ENCODE measurements around the gene MRS2. TPM values are rescaled to one million over a fixed set of nuclear protein-coding genes. Genes with fewer than 3 reads are reported as not detected.

The MRS2 gene
- total and polyA plus RNA-seq, 8 donors, result 8.4 to 45.2 (median 25.9) TPM

DNA sequence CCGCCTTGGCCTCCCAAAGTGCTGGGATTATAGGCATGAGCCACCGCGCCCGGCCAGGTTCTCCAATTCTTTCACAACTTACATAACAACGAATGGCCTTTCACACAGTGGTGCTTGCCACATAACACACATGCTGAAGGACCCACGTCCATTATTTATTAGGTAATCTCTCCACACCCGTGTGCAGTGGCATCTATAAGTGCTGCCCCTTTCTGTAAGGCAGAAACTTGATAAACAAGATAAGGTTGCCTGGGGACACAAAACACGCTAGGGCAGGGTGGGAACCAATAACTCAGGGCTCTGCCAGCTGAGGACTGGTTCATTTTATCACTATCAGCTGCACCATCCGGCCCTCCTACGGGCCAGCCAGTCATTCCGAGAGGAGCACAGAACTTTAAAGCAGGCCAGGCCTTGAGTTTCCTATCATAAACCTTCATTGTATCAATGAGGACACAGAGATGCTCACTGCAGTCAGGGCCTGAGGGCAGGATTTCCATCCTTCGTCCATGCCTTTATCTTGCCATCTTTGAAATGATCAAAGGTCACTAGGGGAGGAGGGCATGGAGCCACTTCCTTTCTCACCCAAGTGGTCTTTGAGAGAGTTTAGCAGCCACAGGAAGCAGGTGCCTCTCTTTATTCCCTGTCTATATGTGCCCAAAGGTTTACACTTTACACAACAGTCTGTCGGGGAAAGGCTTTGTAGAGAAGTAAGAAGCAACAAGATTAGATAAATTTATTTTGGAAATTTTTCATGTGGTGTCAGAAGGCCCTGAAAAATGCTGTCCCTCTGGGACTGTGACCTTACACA is 49.0 kb downstream of the MRS2 start:
- Histone ChIP-seq H3K4me3 (no peak overlapping the region), H3K4me1 (no peaks in the 10 kb centered on the region), H3K27ac (no peak overlapping the region), H3K27me3 (no peaks in the 10 kb centered on the region), H3K9me3 (no peaks in the 10 kb centered on the region), H3K36me3 (peaks cover 0 to 11% (median 3%) of the 10 kb centered on the region in 4 donors)
- DNase-seq, result peak in 1 of 2 donors; percentile 71
- TF ChIP-seq POLR2AphosphoS5 (IDR thresholded peaks at IDR 0.05) (no peak), POLR2A (IDR thresholded peaks at IDR 0.05) (no peak), EP300 (IDR thresholded peaks at IDR 0.05) (no peak)
- TF ChIP-seq, protein P1, sequence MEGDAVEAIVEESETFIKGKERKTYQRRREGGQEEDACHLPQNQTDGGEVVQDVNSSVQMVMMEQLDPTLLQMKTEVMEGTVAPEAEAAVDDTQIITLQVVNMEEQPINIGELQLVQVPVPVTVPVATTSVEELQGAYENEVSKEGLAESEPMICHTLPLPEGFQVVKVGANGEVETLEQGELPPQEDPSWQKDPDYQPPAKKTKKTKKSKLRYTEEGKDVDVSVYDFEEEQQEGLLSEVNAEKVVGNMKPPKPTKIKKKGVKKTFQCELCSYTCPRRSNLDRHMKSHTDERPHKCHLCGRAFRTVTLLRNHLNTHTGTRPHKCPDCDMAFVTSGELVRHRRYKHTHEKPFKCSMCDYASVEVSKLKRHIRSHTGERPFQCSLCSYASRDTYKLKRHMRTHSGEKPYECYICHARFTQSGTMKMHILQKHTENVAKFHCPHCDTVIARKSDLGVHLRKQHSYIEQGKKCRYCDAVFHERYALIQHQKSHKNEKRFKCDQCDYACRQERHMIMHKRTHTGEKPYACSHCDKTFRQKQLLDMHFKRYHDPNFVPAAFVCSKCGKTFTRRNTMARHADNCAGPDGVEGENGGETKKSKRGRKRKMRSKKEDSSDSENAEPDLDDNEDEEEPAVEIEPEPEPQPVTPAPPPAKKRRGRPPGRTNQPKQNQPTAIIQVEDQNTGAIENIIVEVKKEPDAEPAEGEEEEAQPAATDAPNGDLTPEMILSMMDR (IDR thresholded peaks at IDR 0.05), result no peak
- 42 to 72% (median 50%) methylated on average over 13 of the region's 13 CpGs for WGBS, 5 donors
- intact Hi-C loops (cut with DNase I; ENCODE audit: low total_unique reads), result no loop called here

DNA sequence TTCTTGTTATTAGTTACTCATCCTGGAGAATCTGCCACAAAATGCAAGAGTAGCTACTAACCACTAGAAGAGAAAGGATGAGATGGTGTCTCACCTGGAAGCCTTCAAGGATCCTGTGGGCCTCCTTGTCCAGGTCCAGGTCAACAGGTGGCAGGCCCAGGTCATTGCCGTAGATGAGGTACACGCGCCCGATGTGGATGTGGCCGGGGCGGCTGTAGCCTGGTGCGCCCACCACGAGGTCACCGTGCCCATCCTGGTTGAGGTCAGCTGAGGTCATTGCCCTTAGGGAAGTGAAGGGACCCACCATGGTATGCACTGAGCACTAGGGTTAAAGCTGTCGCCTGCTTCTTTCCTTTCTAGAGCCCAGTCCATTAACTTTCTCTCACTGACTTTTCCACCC is 51.2 kb downstream of the MRS2 start:
- Histone ChIP-seq H3K4me3 (no peak overlapping the region), H3K36me3 (peaks cover 0 to 26% (median 0%) of the 10 kb centered on the region in 4 donors), H3K27me3 (no peaks in the 10 kb centered on the region), H3K27ac (no peak overlapping the region), H3K4me1 (no peaks in the 10 kb centered on the region), H3K9me3 (no peaks in the 10 kb centered on the region)
- intact Hi-C loops (cut with DNase I; ENCODE audit: low total_unique reads), result no loop called here
- TF ChIP-seq EP300 (IDR thresholded peaks at IDR 0.05), result no peak
- TF ChIP-seq POLR2AphosphoS5 (IDR thresholded peaks at IDR 0.05), result no peak
- TF ChIP-seq POLR2A (IDR thresholded peaks at IDR 0.05), result no peak
- TF ChIP-seq, protein P1 (IDR thresholded peaks at IDR 0.05), result no peak
- 93 to 98% (median 96%) methylated on average over 10 of the region's 10 CpGs for WGBS, 5 donors
- no peak for DNase-seq

DNA sequence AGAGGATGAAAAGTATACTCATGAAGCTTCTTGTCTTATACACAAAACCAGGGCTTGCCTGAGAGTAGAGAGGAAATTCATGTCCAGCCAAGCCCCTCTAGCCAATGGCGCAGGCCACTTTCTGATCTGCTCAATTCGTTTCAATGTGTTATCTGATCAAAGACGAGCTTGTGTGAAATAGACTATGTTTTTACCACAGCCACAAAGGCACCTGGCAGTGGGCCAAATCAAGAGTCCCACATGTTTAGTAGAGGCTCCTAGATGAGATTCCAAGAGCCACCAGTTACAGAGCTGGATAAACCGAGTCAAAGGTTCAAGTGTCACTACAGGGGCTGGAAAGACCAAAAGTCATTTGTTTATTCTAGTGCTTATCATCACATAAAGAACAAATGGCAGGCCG is 51.7 kb downstream of the MRS2 start:
- Histone ChIP-seq H3K36me3 (peaks cover 0 to 26% (median 0%) of the 10 kb centered on the region in 4 donors), H3K27ac (no peak overlapping the region), H3K9me3 (no peaks in the 10 kb centered on the region), H3K4me1 (no peaks in the 10 kb centered on the region), H3K27me3 (no peaks in the 10 kb centered on the region), H3K4me3 (no peak overlapping the region)
- TF ChIP-seq POLR2A (IDR thresholded peaks at IDR 0.05) (no peak), EP300 (IDR thresholded peaks at IDR 0.05) (no peak), POLR2AphosphoS5 (IDR thresholded peaks at IDR 0.05) (no peak)
- TF ChIP-seq, protein P1 (IDR thresholded peaks at IDR 0.05), result no peak
- intact Hi-C loops (cut with DNase I; ENCODE audit: low total_unique reads), result no loop called here
- 80 to 88% (median 84%) methylated on average over 5 of the region's 5 CpGs for WGBS, 5 donors
- no peak for DNase-seq

DNA sequence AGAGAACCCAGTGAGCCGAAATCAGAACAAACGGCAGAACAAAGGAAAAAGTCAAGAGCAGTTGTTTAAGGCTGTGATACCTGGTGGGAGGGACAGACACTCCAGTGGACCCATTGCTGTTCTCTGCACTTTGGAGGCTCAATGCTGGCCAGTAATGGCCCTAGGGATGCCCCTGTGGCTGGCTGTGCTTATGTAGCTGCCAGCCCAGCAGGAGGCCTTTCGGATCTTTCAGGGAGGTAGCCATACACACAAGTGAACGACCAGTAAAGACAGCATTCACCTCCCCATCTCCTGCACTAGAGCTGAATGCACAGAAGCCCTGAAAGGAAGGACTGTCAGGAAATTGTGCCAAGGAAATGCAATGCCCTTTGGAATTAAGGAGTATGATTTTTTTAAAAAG is 52.3 kb downstream of the MRS2 start:
- Histone ChIP-seq H3K27me3 (no peaks in the 10 kb centered on the region), H3K27ac (no peak overlapping the region), H3K4me1 (no peaks in the 10 kb centered on the region), H3K4me3 (no peak overlapping the region), H3K36me3 (peaks cover 0 to 26% (median 0%) of the 10 kb centered on the region in 4 donors), H3K9me3 (no peaks in the 10 kb centered on the region)
- 89 to 94% (median 93%) methylated on average over 4 of the region's 4 CpGs for WGBS, 5 donors
- DNase-seq, result no peak
- TF ChIP-seq EP300 (IDR thresholded peaks at IDR 0.05) (no peak), POLR2A (IDR thresholded peaks at IDR 0.05) (no peak), POLR2AphosphoS5 (IDR thresholded peaks at IDR 0.05) (no peak)
- TF ChIP-seq, protein P1 (IDR thresholded peaks at IDR 0.05), result no peak
- intact Hi-C loops (cut with DNase I; ENCODE audit: low total_unique reads), result no loop called here
